HEK293 (cell line): ENCODE measurements around the gene PLEKHG7.

Experiments
- CTCF ChIA-PET: fragments of 350-600 bp; formaldehyde crosslinking; extraction: SDS; loops from one replicate; lab custom pipeline; 2021; ENCODE audit warnings: antibody characterized with exemption; lab: Yijun Ruan, JAX
- POLR2A ChIA-PET: fragments of 300-600 bp; formaldehyde crosslinking; extraction: SDS; loops from one replicate; lab custom pipeline; 2020; ENCODE audit warnings: antibody characterized with exemption, inconsistent platforms; lab: Yijun Ruan, JAX
- H3K27ac ChIP-seq: fragments of 200-500 bp; sonication (Bioruptor generic); 2 replicates; pipeline ENCODE4 v1.5.1; 2014; ENCODE audit warnings: low read depth, low read length, control low read depth, inconsistent platforms; ENCODE audit errors: extremely low read depth
- H3K36me3 ChIP-seq, 2 experiments: fragments of 200-500 bp in 1 of 2; sonication (Bioruptor generic) in 1 of 2; 1 replicate in 1 of 2; 2 replicates in 1 of 2; pipeline ENCODE4 v1.5.1; 2014 to 2017; ENCODE audit warnings: inconsistent platforms in 2 of 2, low read length in 2 of 2; ENCODE audit not compliant: control insufficient read depth in 2 of 2, insufficient read depth in 1 of 2
- H3K4me1 ChIP-seq: fragments of 200-500 bp; sonication (Bioruptor generic); 2 replicates; pipeline ENCODE4 v1.5.1; 2014; ENCODE audit warnings: mild to moderate bottlenecking, low read length, inconsistent platforms; ENCODE audit not compliant: control insufficient read depth, insufficient read depth
- H3K4me3 ChIP-seq: 2 replicates; pipeline ENCODE4 v1.5.1; 2011; ENCODE audit warnings: low read depth, mild to moderate bottlenecking, control low read depth, low read length, moderate library complexity
- H3K9me3 ChIP-seq: fragments of 200-500 bp; sonication (Bioruptor generic); 2 replicates; pipeline ENCODE4 v1.5.1; 2014; ENCODE audit warnings: low read depth, low read length, inconsistent platforms; ENCODE audit not compliant: control insufficient read depth, insufficient read depth
- INSM2 ChIP-seq: fragments of 450-650 bp; formaldehyde crosslinking; IDR thresholded peaks from 2 replicates; pipeline ENCODE4 v1.5.1; 2016; ENCODE audit warnings: missing biosample characterization, missing genetic modification characterization
- OSR2 ChIP-seq: fragments of 450-650 bp; formaldehyde crosslinking; IDR thresholded peaks from 2 replicates; pipeline ENCODE4 v1.5.1; 2016; ENCODE audit warnings: missing biosample characterization, missing genetic modification characterization
- PRDM6 ChIP-seq: fragments of 450-650 bp; formaldehyde crosslinking; IDR thresholded peaks from 2 replicates; pipeline ENCODE4 v1.5.1; 2017; ENCODE audit warnings: missing biosample characterization, missing genetic modification characterization
- SP2 ChIP-seq: fragments of 450-650 bp; formaldehyde crosslinking; IDR thresholded peaks from 2 replicates; pipeline ENCODE4 v1.5.1; 2016; ENCODE audit warnings: missing biosample characterization, missing genetic modification characterization
- SP3 ChIP-seq: fragments of 450-650 bp; formaldehyde crosslinking; IDR thresholded peaks from 2 replicates; pipeline ENCODE4 v1.5.1; 2016; ENCODE audit warnings: missing biosample characterization, missing genetic modification characterization
- YY2 ChIP-seq: fragments of 450-650 bp; formaldehyde crosslinking; IDR thresholded peaks from 2 replicates; pipeline ENCODE4 v1.5.1; 2016; ENCODE audit warnings: missing biosample characterization, missing genetic modification characterization
- ZBTB10 ChIP-seq: fragments of 450-650 bp; formaldehyde crosslinking; IDR thresholded peaks from 2 replicates; pipeline ENCODE4 v1.5.1; 2016; ENCODE audit warnings: missing biosample characterization, missing genetic modification characterization
- ZEB2 ChIP-seq: fragments of 450-650 bp; formaldehyde crosslinking; IDR thresholded peaks from 2 replicates; pipeline ENCODE4 v1.5.1; 2016; ENCODE audit warnings: missing biosample characterization, missing genetic modification characterization
- ZNF148 ChIP-seq: fragments of 450-650 bp; formaldehyde crosslinking; IDR thresholded peaks from 2 replicates; pipeline ENCODE4 v1.5.0; 2017; ENCODE audit warnings: missing biosample characterization, missing genetic modification characterization, borderline replicate concordance
- ZNF362 ChIP-seq: fragments of 450-650 bp; formaldehyde crosslinking; IDR thresholded peaks from 2 replicates; pipeline ENCODE4 v1.5.1; 2016; ENCODE audit warnings: missing biosample characterization, missing genetic modification characterization
- ZNF513 ChIP-seq: fragments of 450-650 bp; IDR thresholded peaks from 2 replicates; pipeline ENCODE4 v1.5.1; 2018; ENCODE audit warnings: missing biosample characterization, missing genetic modification characterization
- ZNF514 ChIP-seq: fragments of 450-650 bp; formaldehyde crosslinking; IDR thresholded peaks from 2 replicates; pipeline ENCODE4 v1.5.1; 2016; ENCODE audit warnings: missing biosample characterization, missing genetic modification characterization
- ZNF654 ChIP-seq: fragments of 450-650 bp; formaldehyde crosslinking; IDR thresholded peaks from 2 replicates; pipeline ENCODE4 v1.5.1; 2016; ENCODE audit warnings: low read depth, missing biosample characterization, missing genetic modification characterization
- ZNF692 ChIP-seq: fragments of 450-650 bp; formaldehyde crosslinking; IDR thresholded peaks from 2 replicates; pipeline ENCODE4 v1.5.1; 2016; ENCODE audit warnings: missing biosample characterization, missing genetic modification characterization
- ZNF785 ChIP-seq: fragments of 450-650 bp; formaldehyde crosslinking; IDR thresholded peaks from 2 replicates; pipeline ENCODE4 v1.5.1; 2016; ENCODE audit warnings: missing biosample characterization, missing genetic modification characterization
- ZNF837 ChIP-seq: fragments of 450-650 bp; formaldehyde crosslinking; IDR thresholded peaks from 2 replicates; pipeline ENCODE4 v1.5.1; 2016; ENCODE audit warnings: missing biosample characterization, missing genetic modification characterization
- ZSCAN4 ChIP-seq: fragments of 450-650 bp; formaldehyde crosslinking; IDR thresholded peaks from 2 replicates; pipeline ENCODE4 v1.5.1; 2017; ENCODE audit warnings: missing biosample characterization, missing genetic modification characterization
- ZSCAN5A ChIP-seq: fragments of 450-650 bp; formaldehyde crosslinking; IDR thresholded peaks from 2 replicates; pipeline ENCODE4 v1.5.1; 2016; ENCODE audit warnings: missing biosample characterization, missing genetic modification characterization

Gene PLEKHG7

GRCh38 chr12:92778525-92778924 is 75.7 kb downstream of the PLEKHG7 start (continued):
- TF ChIP-seq ZNF654 (tag by site-specific recombination) = no peak
- TF ChIP-seq ZNF514 (tag by site-specific recombination) = no peak
- no peak for TF ChIP-seq ZNF785 (tag by site-specific recombination)
- TF ChIP-seq ZNF148 = no peak
- TF ChIP-seq ZBTB10 (tag by site-specific recombination) = no peak
- TF ChIP-seq ZNF837 (tag by site-specific recombination) = no peak

- Histone ChIP-seq H3K27ac (no peak overlapping the region), H3K9me3 (no peaks in the 10 kb centered on the region), H3K4me1 (no peaks in the 10 kb centered on the region), H3K4me3 (no peak overlapping the region), H3K36me3 (peaks cover 24 to 40% of the 10 kb centered on the region in 2 experiments; a peak in 2 of 3 replicates)
- ChIA-PET POLR2A (no interaction called here), CTCF (no interaction called here)
- TF ChIP-seq ZSCAN4 (tag by site-specific recombination) = no peak
- no peak for TF ChIP-seq INSM2 (tag by site-specific recombination)
- no peak for TF ChIP-seq YY2 (tag by site-specific recombination)
- no peak for TF ChIP-seq ZNF513 (tag by site-specific recombination)
- TF ChIP-seq ZSCAN5A (tag by site-specific recombination) = no peak
- TF ChIP-seq SP2 (tag by site-specific recombination) = no peak
- TF ChIP-seq ZNF362 = no peak
- no peak for TF ChIP-seq SP3 (tag by site-specific recombination)
- TF ChIP-seq PRDM6 = no peak
- no peak for TF ChIP-seq OSR2 (tag by site-specific recombination)
- TF ChIP-seq ZEB2 (tag by site-specific recombination) = no peak
- TF ChIP-seq ZNF692 (tag by site-specific recombination) = no peak
- TF ChIP-seq, all 188 proteins: peak for 0
These were observed 77.1 kb downstream of the PLEKHG7 start for GRCh38 chr12:92779902-92780301.
